ENCODE data around the gene CISD1.

CISD1 gene

GRCh38 chr10:58316874-58317273 is 47.9 kb downstream of the CISD1 start:
- DNase-seq: no peak

- DNase-seq: no peak
Measured at GRCh38 chr10:58318346-58318745, 49.4 kb downstream of the CISD1 start.

- DNase-seq: no peak
Measured at GRCh38 chr10:58319599-58319998, 50.6 kb downstream of the CISD1 start.

GRCh38 chr10:58320351-58321049 is 51.5 kb downstream of the CISD1 start:
- no peak for DNase-seq

GRCh38 chr10:58322072-58322834 is 53.3 kb downstream of the CISD1 start:
- no peak for DNase-seq

- no peak for DNase-seq
Measured at GRCh38 chr10:58322835-58323209, 53.9 kb downstream of the CISD1 start.

GRCh38 chr10:58326967-58327381 is 58.0 kb downstream of the CISD1 start:
- DNase-seq: peak; percentile 21

GRCh38 chr10:58328233-58328632 is 59.3 kb downstream of the CISD1 start:
- DNase-seq: no peak

GRCh38 chr10:58330431-58330830 is 61.5 kb downstream of the CISD1 start:
- DNase-seq: no peak

GRCh38 chr10:58331646-58332045 is 62.7 kb downstream of the CISD1 start:
- DNase-seq: no peak

- DNase-seq: peak; percentile 93
Measured at GRCh38 chr10:58334817-58335305, 65.9 kb downstream of the CISD1 start, which contains the start of gene UBE2D1. Gene UBE2D1, plus strand, starts transcription at chr10:58335006. Its CDS starts 196 bp downstream, at chr10:58335202.

- peak; percentile 69 for DNase-seq
Measured at GRCh38 chr10:58335306-58336005, 66.5 kb downstream of the CISD1 start.

GRCh38 chr10:58336242-58336641 is 67.3 kb downstream of the CISD1 start:
- DNase-seq: no peak
